Skin of body (tissue), 2 donors: ENCODE results near the gene NLE1. TPM values are rescaled to one million over a fixed set of nuclear protein-coding genes. Genes with fewer than 3 reads are reported as not detected.
"Not testable (repeated sequence)": the region's sequence is repeated elsewhere in the genome, so short reads cannot be mapped to it uniquely, and the experiment has no call there.

Experiments
- DNase-seq: peaks from one replicate; lab custom pipeline; 2025; lab: John Stamatoyannopoulos, UW
- total RNA-seq: library from RNA; depleted of rRNA; stranded (reverse); fragments of >200 nt; gene quantifications from one replicate; pipeline ENCODE4 v1.2.3, GENCODE V29; 2014

The NLE1 gene
- total RNA-seq, 1 donor from 2014 or later: 11.3 TPM

DNA sequence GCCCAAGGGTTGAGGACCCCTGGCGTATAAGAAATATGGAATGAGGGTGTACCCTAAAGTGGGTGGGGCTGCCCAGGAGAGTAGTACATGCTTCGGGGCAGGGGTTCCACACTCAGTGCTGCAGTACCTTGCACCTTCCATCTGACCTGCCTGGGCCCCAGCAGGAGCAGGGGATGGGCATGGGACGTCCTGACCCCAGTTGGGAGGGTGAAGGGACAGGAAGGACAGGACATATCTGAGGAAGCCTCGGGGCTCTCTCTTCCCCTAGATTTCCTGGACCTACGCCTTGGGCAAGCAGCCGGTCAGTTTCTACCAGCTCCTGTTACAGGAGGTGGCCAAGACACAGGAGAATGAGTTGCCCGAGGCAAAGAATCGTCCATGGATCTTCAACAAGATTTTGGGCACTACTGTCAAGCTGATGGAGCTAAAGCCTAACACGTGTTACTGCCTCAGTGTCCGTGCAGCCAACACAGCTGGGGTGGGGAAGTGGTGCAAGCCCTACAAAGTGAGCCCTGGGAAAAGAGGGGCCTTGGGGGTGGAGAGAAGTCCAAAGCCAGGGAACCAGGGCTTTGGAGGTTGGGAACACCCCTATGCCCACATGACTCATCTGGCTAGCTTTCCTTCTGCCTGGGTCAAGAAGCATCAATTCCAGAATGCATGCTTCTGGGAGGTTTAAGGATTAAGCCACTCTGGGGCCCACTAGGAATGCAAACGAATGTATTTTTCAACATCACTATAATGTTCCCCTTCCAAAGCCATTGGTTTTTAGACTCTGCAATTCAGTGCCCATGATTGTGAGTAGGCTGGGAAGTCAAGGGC, 12.7 kb downstream of the NLE1 start:
- DNase-seq: no peak

DNA sequence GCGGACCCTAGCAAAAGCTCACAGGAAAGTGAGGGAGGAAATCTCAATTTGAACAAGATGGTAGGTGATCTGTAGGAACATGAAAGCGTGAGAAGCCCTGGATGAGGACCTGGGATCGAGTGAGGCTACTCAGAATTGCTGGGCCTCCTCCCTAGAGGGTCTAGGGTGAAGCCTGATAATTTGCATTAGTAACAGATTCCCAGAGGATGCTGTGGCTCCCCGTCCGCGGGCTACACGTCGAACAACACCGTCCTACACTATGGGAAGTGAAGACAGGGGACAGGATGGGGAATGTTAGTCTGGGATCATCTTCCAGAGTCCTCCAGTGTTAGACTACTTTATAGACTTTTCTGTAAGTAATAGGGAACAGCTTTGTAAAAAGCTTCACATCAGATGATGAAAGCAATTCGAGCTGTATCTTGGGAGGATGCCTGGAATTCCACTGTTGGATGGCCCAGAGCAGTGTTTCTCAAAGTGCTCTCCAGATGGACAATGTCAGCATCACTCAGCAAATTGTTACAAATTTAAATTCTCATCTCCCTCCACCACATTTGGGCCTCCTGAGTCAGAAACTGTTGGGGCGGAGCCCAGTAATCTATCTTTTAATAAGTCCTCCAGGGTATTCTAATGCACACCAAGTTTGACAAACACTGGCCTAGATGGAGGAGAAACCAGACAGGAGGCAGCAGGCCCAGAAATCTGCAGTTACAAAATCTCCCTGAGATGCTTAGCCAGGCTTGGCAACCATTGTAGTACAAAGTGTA, 14.2 kb downstream of the NLE1 start:
- DNase-seq: no peak

DNA sequence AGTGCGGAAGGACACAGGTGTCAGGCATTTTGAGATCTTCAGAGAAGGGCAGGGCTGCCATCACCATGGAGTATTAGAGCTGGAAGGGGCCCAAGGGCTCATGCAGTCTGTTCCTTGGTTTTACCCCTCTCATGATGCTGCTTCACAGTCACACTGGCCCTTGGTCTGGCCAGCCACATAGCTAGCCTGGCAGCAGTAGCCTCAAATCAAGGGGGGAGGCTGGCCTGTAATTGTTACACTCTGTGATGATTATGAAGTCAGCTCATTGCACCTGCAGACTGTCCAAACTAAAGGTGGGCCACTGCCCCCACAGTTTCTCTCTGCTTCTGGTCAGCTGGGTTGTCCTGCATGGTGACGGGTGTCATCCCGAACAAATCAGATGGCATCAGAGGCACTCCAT, 20.8 kb downstream of the NLE1 start, which contains the start of gene FNDC8:
TSS of gene FNDC8 (plus strand) at position 301 of the 400 bp plus-strand sequence. CDS start at position 380, 79 bp downstream.
- DNase-seq: no peak

DNA sequence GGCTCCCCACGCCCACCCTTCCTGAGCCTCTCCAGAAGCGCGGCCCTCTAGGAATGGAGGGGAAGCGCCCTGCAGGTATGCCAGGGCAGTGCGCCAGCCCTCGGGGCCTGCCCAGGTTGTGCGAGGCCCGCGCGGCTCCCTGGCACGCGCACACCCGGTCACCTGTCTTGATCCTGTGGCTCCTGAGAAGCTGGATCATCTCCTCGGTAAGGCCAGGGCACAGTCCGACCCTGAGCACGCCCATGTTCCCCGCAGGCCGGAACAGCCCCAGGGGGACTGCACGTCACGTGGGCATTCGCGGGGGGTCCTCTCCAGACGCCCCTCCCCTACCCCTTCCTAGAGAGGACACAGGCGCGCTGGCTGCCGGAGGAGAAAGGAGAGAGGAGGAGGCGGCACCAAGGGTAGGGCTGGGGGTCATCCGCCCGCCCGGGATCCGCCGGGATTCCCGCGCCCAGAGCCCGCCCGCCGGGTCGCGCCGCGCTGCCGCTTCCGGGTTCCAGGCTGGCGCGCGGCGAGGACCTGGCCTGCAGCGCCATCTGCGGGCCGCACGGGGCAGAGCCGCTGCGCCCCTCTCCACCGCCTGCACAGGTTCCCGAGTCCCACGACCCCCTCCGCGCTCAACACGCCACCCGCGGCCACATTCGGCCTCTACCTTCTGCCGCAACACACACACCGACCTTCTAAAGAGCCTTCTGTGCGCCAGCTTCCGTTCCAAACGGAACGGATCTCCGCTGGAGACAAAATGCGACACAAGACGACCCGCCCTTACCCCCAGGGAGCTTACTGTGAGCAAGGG, 22.5 kb downstream of the NLE1 start, which contains the start of gene RAD51D:
TSS of gene RAD51D (minus strand) at position 491 of the 796 bp plus-strand sequence. CDS start at position 244, 247 bp downstream.
- DNase-seq: peak; percentile 25

DNA sequence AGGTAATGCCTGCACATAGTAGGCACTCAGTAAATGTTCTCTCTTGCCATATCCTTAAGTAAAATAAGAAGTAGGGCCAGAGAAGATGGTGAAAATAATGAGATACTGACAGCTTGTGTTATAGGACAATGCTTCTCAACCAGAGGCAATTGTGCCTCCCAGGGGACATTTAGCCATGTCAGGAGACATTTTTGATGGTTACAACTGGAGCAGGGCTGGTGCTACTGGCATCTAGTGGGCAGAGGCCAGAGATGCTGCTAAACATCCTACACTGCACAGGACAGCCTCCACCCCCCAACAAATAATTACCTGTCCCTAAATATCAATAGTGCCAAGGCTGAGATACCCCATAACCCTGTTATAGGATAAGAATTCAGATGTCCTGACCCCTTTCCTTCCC, 24.1 kb downstream of the NLE1 start:
- no peak for DNase-seq

DNA sequence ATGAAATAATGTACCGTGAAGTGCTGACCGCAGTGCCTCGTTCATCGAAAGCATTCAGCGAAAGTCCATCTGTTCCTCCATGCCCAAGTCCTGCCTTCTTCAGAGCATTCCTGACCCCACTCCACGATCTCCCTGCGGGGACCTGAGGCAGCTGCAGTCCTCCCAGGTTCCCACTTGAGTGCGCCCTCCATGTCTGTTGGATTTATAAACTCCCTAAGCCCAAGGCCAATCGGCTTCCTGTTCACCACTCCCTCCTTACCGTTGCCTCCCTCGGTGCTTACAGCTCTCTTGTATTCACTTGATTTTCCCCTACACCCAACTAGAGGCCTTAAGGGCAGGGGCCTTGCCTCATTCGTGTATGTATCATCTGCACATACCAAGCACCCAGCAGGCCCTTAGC, 25.3 kb downstream of the NLE1 start:
- DNase-seq: no peak

DNA sequence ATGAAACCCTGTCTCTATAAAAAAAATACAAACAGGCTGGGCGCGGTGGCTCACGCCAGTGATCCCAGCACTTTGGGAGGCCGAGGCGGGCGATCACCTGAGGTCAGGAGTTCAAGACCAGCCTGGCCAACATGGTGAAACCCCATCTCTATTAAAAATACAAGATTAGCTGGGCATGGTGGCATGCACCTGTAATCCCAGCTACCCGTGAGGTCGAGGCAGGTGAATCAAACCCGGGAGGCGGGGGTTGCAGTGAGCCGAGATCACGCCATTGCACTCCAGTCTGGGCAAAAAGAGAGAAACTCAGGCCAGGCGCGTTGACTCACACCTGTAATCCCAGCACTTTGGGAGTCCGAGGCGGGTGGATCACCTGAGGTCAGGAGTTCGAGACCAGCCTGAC, 31.3 kb downstream of the NLE1 start:
- DNase-seq: not testable (repeated sequence)

DNA sequence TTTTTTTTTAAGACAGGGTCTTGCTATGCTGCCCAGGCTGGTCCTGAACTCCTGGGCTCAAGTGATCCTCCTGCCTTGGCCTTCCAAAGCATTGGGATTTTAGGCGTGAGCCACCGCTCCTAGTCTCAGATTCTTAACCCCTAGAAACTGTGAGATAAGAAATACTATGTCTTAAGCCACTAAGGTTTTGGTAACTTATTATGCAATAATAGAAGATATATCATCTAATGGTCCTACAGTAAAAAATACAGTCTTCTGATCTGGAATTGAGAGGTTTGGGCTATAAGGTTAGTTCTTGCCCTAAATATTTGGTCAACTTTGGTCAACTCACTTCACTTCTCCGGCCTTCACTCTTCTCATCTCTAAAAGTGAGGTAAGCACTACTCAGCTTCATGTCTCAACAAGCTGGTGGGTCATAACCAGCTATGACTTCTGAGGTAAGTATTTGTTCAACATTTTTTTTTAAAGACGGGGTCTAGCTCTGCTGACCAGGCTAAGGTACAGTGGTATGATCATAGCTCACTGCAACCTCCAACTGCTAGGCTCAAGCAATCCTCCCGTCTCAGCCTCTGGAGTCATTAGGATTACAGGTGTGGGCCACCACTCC, 37.2 kb downstream of the NLE1 start:
- DNase-seq: no peak

DNA sequence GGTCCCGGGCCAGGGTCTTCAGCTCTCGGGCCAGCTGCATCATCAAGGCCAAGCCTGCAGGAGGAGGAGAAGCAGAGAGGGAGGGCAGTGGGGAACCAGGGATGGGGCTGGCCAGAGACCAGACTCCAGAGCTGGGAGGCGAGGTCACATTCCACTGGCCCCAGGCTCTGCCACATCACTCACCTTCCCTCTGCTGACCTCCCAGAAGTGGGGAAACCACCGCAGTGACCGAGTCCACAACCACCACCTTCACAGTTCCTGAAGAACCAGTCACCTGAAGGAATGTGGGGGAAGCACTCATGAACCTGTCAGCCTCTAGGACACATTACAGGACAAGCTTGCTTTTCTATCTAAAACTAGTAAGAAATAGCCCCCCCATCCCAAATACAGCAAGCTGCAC, 38.8 kb downstream of the NLE1 start:
- no peak for DNase-seq

DNA sequence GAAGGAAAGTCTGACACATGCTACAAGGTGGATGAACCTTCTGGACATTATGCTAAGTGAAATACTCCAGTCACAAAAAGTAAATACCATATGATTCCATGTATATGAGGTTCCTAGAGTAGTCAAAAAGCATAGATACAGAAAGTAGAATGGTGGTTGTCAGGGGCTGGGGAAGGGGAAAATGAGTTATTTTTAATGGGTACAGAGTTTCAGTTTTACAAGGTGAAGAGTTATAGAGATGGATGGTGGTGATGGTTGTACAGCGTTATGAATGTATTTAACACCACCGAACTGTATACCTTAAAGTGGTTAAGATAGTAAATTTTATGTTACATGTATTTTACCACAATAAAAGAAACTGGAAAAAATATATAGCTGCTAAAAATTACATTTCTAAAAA, 40.4 kb downstream of the NLE1 start:
- DNase-seq: no peak

DNA sequence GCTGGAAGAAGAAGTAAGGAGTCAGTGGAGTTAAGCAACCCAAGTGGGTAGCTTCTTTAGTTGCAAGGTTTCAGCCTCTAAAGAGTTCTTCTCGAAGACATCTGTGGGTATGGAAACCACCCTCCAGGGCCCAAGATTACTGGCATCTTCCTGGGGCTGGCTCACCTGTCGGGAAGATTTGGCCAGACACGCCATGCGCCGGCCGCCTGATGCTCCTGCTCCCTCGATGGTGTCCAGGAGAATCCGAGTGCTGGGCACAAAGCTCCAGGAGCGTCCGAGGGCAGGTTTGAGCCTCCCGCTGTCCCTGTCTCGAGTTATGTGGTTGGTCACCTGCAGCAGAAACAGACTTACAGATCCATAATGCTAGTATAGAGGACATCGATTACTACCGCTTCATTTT, 41.1 kb downstream of the NLE1 start:
- no peak for DNase-seq

DNA sequence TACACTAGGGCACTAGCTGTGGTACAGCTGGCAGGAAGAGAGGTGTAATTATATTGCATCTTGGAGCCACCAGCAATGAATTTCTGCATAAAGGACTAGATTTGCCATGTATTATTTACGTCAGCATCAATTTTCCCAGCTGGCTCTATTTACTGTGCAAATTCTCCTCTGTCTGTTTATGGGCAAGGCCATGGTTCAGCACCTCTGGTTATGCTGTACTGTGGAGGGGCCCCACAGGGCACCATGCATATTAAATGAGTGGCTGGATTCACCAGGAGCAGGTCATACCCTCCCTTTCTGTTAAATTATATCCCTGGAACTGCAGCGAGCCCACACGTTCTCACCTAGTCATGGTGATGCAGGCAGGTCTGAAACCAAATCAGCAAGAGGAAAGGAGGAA, 42.2 kb downstream of the NLE1 start:
- no peak for DNase-seq

DNA sequence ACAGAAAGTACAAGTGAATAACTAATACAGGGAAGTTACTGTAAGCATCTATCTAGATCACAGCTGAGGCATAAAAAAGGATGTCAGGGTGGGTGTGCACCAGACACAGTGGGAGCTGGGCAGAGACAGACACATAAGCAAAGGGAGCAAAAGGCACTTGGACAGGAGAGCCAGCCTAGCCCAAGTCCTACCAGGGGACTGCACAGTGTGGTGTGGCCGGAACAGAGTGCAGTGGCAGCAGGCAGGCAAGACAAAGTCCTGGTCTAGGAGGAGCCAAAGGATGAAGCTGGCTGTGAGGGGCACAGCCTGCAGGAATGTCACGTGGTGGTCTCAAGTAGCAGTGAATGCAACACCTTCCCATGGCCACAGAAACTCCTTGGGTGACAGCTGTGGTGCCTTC, 44.3 kb downstream of the NLE1 start:
- no peak for DNase-seq

DNA sequence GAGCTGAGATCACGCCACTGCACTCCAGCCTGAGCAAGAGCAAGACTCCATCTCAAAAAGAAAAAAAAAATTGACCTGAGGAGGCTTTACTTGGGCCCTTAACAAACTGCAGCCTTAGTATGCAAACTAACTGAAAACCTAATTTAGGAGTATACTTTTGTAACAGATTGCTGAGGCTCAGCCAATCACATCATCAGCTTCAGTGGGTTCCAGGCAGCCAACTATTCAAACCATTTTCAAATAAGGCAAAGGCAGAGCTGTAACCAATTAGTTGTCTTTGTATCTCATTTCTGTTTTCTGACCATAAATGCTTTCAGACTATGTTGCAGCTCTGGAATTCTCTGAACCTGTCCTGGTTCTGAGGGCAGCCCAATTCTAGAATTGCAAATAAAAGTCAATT, 46.4 kb downstream of the NLE1 start:
- DNase-seq: no peak

DNA sequence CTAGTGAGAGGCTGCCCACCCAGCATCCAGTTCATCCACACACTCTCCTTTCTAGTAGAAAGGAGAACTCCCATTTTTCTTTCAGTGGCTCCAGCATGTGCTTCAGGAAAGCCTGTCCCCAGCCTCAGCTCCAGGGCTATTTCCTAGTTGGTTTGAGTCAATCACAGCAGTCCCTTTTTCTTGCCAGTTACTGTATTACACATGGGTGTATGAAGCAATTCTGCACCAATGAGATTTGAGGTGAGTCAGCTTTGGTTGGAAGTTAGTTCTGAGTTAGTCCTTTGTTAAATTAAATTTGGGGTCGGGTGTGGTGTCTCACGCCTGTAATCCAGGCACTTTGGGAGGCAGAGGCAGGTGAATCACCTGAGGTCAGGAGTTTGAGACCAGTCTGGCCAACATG, 47.2 kb downstream of the NLE1 start:
- no peak for DNase-seq

DNA sequence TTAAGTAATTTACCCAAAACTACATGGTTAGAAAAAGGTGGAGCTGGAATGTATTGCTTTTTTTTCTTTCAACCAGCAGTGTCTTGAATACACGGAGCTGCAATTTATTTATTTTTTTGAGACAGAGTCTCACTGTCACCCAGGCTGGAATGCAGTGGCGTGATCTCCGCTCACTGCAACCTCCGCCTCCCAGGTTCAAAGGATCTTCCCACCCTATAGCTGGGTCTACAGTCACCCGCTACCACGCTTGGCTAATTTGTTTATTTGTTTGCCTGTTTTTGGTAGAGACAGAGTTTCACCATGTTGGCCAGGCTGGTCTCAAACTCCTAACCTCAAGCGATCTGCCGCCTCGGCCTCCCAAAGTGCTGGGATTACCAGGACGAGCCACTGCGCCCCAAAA, 51.4 kb downstream of the NLE1 start:
- DNase-seq: not testable (repeated sequence)

DNA sequence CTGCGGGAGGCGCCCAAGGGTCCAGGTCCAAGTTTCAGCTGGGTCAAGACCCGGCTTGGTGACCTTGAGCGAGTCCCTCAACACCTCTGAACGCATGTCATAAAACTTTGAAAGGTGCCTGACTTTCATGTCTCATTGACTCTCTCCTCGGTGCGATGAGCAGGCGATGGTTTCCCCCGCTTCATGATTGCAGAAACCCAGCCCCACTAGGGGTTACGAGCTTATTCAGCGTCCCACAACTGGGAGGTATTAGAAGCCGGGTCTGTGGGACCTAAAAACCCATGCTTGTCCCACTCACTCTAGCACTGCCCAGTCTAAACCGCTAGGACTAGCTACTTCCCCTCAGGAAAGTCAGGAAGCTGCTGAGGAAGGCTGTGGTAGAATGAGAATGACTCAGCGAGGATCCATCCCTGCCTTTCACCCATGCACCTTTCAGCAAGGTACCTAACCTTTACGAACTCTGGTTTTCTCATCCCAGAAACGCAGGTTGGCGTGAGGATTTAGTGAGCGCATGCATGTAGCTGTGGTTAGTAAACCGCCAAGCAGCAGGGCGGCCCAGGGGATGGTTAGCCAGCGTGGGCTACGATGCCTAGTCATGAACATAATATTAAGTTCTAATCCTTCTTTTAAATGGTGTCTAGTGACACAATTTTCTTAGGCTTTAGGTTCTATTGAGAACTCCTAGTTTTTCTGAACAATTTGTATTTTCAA, 52.4 kb downstream of the NLE1 start:
- no peak for DNase-seq

DNA sequence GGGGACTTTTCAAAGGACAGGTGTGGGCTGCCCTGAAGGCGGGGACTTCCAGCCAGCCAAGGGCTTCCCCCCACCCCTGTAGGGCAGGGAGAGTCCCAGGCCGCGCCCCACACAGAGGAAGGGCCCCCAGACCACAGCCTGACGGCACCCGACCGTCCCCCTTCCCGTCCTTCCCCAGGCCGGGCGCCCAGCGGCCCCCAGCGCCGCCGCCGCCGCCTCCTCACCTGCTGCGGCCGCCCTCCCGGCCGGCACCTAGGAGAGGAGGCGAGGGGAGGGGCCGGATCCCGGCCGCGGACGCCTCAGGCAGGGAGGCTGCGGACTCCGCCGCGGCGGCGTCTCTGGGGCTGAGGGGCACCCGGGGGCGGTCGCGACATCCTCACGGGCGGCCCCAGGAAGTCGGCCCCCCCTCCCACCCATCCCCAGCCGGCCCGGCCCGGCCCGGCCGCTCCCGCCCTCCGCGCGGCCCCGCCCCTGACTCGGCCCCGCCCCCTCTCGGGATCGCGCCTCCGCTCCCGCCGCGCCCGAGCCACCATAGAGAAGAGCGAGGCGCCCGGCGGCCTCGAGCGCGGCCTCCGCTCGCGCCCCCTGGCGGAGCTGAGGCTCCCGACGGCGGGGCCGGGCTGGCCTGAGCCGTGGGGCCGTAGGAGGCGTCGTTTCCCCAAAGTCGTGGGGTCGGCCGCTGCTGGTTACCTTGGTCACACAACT, 53.1 kb downstream of the NLE1 start:
- DNase-seq: peak; percentile 68

DNA sequence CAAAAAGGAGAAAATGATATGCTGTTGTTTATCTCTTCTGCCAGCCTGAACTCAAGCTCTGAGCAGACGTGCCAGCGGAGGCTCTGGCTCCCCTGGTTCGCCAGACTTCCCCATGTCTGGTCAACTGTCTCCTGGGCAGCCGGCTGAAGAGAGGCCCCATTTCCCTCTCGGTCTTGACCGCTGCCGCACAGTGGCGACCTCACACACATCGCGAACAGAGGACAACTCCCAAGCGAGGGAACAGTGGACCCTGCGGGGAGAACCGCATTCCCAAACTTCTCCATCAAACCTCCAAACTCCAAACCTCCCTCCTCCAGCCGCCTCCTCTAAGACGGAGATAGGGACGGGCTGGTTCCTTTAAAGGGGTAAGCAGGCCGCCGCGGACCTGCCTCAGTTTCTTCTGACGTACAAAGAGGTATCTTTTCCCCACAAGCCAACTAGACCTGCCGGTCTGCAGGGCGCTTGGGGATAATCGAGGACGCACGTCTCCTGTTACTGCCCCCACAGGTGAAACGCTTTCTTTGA, 53.7 kb downstream of the NLE1 start:
- DNase-seq: no peak
